B cell (primary cell): ENCODE measurements around the gene CXCL10. TPM values are rescaled to one million over a fixed set of nuclear protein-coding genes. Genes with fewer than 3 reads are reported as not detected.

Source experiments
- ATAC-seq: fragments of 200-7000 bp; cut with Tn5 transposase; one replicate; pipeline ENCODE4 v1.10.0; 2021; ENCODE audit warnings: low read depth, mild to moderate bottlenecking, moderate number of reproducible peaks, moderate library complexity
- CTCF ChIA-PET: fragments of 350-600 bp; sonication (Branson Sonifier 250); formaldehyde crosslinking; loops from one replicate; lab custom pipeline; 2021; ENCODE audit warnings: antibody characterized with exemption, inconsistent platforms; lab: Charles Lee
- POLR2A ChIA-PET: fragments of 350-600 bp; sonication (Branson Sonifier 250); formaldehyde crosslinking; loops from one replicate; lab custom pipeline; 2021; ENCODE audit warnings: antibody characterized with exemption; lab: Charles Lee
- DNase-seq: peaks from one replicate; pipeline ENCODE4 v3.0.0; 2013
- H2AFZ ChIP-seq: 2 replicates; pipeline ENCODE4 v1.6.1; 2012; ENCODE audit warnings: mild to moderate bottlenecking, low read depth, low read length; ENCODE audit not compliant: insufficient read depth, poor library complexity, severe bottlenecking
- H3K27ac ChIP-seq, 2 donors: 1 replicate in 1 of 2; 2 replicates in 1 of 2; pipeline ENCODE4 v1.5.1; 2012 to 2013; ENCODE audit warnings: low read length in 2 of 2, mild to moderate bottlenecking in 2 of 2, moderate library complexity in 1 of 2
- H3K27me3 ChIP-seq, 4 experiments: fragments of 200-600 bp in 1 of 4; sonication (generic) in 1 of 4; replicated peaks in 1 of 4; 1 replicate in 2 of 4; 2 replicates in 2 of 4; pipeline versions ENCODE4 v1.6.1 to v1.7.0; 2013 to 2016; ENCODE audit warnings: low read length in 3 of 4, mild to moderate bottlenecking in 2 of 4, mixed read lengths in 1 of 4, moderate library complexity in 1 of 4; ENCODE audit not compliant: insufficient read depth in 4 of 4, control insufficient read depth in 3 of 4; ENCODE audit errors: control extremely low read depth in 1 of 4
- H3K36me3 ChIP-seq, 2 experiments: replicated peaks in 1 of 2; 1 replicate in 1 of 2; 2 replicates in 1 of 2; pipeline versions ENCODE4 v1.6.1 to v1.7.1; 2013; ENCODE audit warnings: low read length in 1 of 2; ENCODE audit not compliant: insufficient read depth in 2 of 2, control insufficient read depth in 1 of 2; ENCODE audit errors: control extremely low read depth in 1 of 2, extremely low read depth in 1 of 2
- H3K4me1 ChIP-seq, 2 donors: fragments of 200-600 bp in 1 of 2; sonication (generic) in 1 of 2; 1 replicate in 1 of 2; 2 replicates in 1 of 2; pipeline versions ENCODE4 v1.5.1 to v1.6.1; 2013 to 2017; ENCODE audit warnings: low read length in 2 of 2; ENCODE audit not compliant: control insufficient read depth in 2 of 2, insufficient read depth in 2 of 2
- H3K4me2 ChIP-seq: replicated peaks from 2 replicates; pipeline ENCODE3; 2012; ENCODE audit warnings: mild to moderate bottlenecking, low read depth, low read length; ENCODE audit not compliant: poor library complexity, severe bottlenecking
- H3K4me3 ChIP-seq, 5 experiments: fragments of 200-600 bp in 1 of 5; sonication (generic) in 1 of 5; 1 replicate in 3 of 5; 2 replicates in 2 of 5; pipeline versions ENCODE4 v1.5.1 to v1.7.0; 2011 to 2016; ENCODE audit warnings: low read length in 4 of 5, mild to moderate bottlenecking in 4 of 5, low read depth in 2 of 5, control low read depth in 1 of 5, moderate library complexity in 1 of 5; ENCODE audit not compliant: insufficient read depth in 1 of 5; ENCODE audit errors: control extremely low read depth in 1 of 5, extremely low read depth in 1 of 5
- H3K79me2 ChIP-seq: fragments of 200-600 bp; sonication (generic); one replicate; pipeline ENCODE4 v1.6.0; 2016; ENCODE audit warnings: low read length; ENCODE audit not compliant: control insufficient read depth, insufficient read depth
- H3K9ac ChIP-seq: fragments of 200-600 bp; sonication (generic); 2 replicates; pipeline ENCODE4 v1.6.1; 2017; ENCODE audit warnings: mild to moderate bottlenecking, low read length, moderate library complexity
- H3K9me3 ChIP-seq, 3 donors: one replicate each; pipeline versions ENCODE4 v1.6.1 to v1.7.1; 2013; ENCODE audit warnings: low read length in 2 of 3; ENCODE audit not compliant: control insufficient read depth in 2 of 3, insufficient read depth in 1 of 3; ENCODE audit errors: control extremely low read depth in 1 of 3
- H4K20me1 ChIP-seq: 2 replicates; pipeline ENCODE4 v1.6.0; 2012; ENCODE audit warnings: mild to moderate bottlenecking, low read length; ENCODE audit not compliant: insufficient read depth, control insufficient read depth, poor library complexity, severe bottlenecking
- H3K27ac Mint-ChIP-seq: one replicate; pipeline ENCODE4 v1.8.0; 2021; ENCODE audit warnings: mixed read lengths
- H3K27me3 Mint-ChIP-seq: one replicate; pipeline ENCODE4 v1.8.0; 2021; ENCODE audit warnings: mixed read lengths
- H3K4me1 Mint-ChIP-seq: one replicate; pipeline ENCODE4 v1.8.0; 2021; ENCODE audit warnings: mixed read lengths
- H3K4me3 Mint-ChIP-seq: one replicate; pipeline ENCODE4 v1.8.0; 2021; ENCODE audit warnings: mixed read lengths
- H3K9me3 Mint-ChIP-seq: one replicate; pipeline ENCODE4 v1.8.0; 2022; ENCODE audit warnings: mixed read lengths; ENCODE audit not compliant: insufficient read depth
- CTCF ChIP-seq: fragments of 200-600 bp; IDR thresholded peaks from one replicate; pipeline ENCODE4 v1.8.0; 2022; ENCODE audit warnings: antibody characterized with exemption, mild to moderate bottlenecking
- EZH2 ChIP-seq: IDR thresholded peaks from 2 replicates; pipeline ENCODE4 v1.6.1; 2012; ENCODE audit warnings: borderline replicate concordance, low read depth, mild to moderate bottlenecking, moderate library complexity, low read length; ENCODE audit not compliant: insufficient read depth, poor library complexity, severe bottlenecking
- WGBS: methylation state at CpG from one replicate; pipeline ENCODE4 v1.1.5; 2013; ENCODE audit warnings: missing lambda C conversion rate; ENCODE audit not compliant: insufficient coverage; 5-methylcytosine and 5-hydroxymethylcytosine counted together
- intact Hi-C: fragments of 100-400 bp; cut with micrococcal nuclease; formaldehyde crosslinking; loops from one replicate; pipeline ENCODE4 v1.10.0; 2022
- polyA plus RNA-seq: library from polyadenylated mRNA; depleted of rRNA; stranded (reverse); fragments of >200 nt; gene quantifications from 2 replicates; pipeline ENCODE4 v1.2.3, GENCODE V29; 2012
- total RNA-seq, 2 donors: library from RNA; stranded (reverse); fragments of 120-200 nt in 1 of 2; gene quantifications; 1 replicate in 1 of 2; 2 replicates in 1 of 2; pipeline versions ENCODE4 v1.2.3 to v1.2.4, GENCODE V29; 2013 to 2022

Gene CXCL10
- total and polyA plus RNA-seq, 2 donors (not counting 1 experiment from before 2014, with no cell fraction given): 0.07 TPM; not detected in 1

DNA sequence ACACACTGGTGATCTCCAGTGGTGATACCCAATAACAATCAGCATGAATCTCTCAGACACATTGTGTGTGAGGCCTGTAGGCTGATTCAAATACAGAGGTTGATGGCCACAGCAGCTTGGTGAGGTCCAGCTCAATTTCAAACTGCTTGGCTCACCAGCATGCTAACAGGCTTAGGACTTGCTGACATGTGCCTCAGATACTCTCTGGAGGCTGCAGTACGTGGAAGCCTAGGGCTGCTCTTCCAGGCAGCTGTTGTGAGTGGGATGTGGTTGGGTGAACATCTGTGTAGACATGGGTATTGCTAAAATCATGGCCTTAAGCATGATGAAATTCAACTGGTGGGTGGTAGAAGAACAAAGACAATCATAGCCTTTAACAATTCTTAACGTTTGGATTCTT is 20.3 kb downstream of the CXCL10 start:
- H2AFZ ChIP-seq: no peak overlapping the region
- Mint-ChIP-seq H3K9me3 (no peaks in the 10 kb centered on the region), H3K4me1 (no peaks in the 10 kb centered on the region), H3K27ac (no peak overlapping the region), H3K27me3 (no peaks in the 10 kb centered on the region), H3K4me3 (no peak overlapping the region)
- no peaks in the 10 kb centered on the region for H3K27me3 ChIP-seq
- WGBS: 20% methylated on average over 1 of the region's 2 CpGs
- no peaks in the 10 kb centered on the region for H3K4me1 ChIP-seq
- H3K4me2 ChIP-seq: no peak overlapping the region
- ChIA-PET POLR2A (no interaction called here), CTCF (interaction anchor here (1.2 kb wide), 1 partner anchor 12 kb away, joined by 3 read pairs; no protein-coding TSS in a partner anchor)
- H3K9ac ChIP-seq: no peak overlapping the region
- no peak for DNase-seq
- no peak overlapping the region for H3K4me3 ChIP-seq
- no peaks in the 10 kb centered on the region for H4K20me1 ChIP-seq
- no peak for ATAC-seq
- H3K27ac ChIP-seq: no peak overlapping the region
- H3K79me2 ChIP-seq: no peaks in the 10 kb centered on the region
- TF ChIP-seq CTCF: no peak
- no peak for TF ChIP-seq EZH2
- no peaks in the 10 kb centered on the region for H3K36me3 ChIP-seq
- H3K9me3 ChIP-seq: no peaks in the 10 kb centered on the region
- intact Hi-C loops: no loop called here

GRCh38 chr4:76002176-76002575 is 21.1 kb downstream of the CXCL10 start:
- no peaks in the 10 kb centered on the region for H3K4me1 Mint-ChIP-seq
- Histone ChIP-seq H4K20me1 (no peaks in the 10 kb centered on the region), H3K27ac (no peak overlapping the region), H3K9ac (no peak overlapping the region), H2AFZ (no peak overlapping the region), H3K9me3 (no peaks in the 10 kb centered on the region), H3K79me2 (no peaks in the 10 kb centered on the region), H3K4me2 (no peak overlapping the region), H3K27me3 (no peaks in the 10 kb centered on the region), H3K36me3 (no peaks in the 10 kb centered on the region), H3K4me1 (no peaks in the 10 kb centered on the region), H3K4me3 (no peak overlapping the region)
- no peak overlapping the region for H3K4me3 Mint-ChIP-seq
- no peaks in the 10 kb centered on the region for H3K27me3 Mint-ChIP-seq
- TF ChIP-seq CTCF (no peak), EZH2 (no peak)
- ChIA-PET CTCF (interaction anchor here (1.2 kb wide), 1 partner anchor 13 kb away, joined by 3 read pairs; no protein-coding TSS in a partner anchor), POLR2A (no interaction called here)
- WGBS: 93% methylated on average over 3 of the region's 4 CpGs
- H3K9me3 Mint-ChIP-seq: no peaks in the 10 kb centered on the region
- no peak for DNase-seq
- H3K27ac Mint-ChIP-seq: no peak overlapping the region
- ATAC-seq: no peak
- intact Hi-C loops: no loop called here
